HG02571 (cell line): ENCODE data around the gene SRBD1.

Source experiments
- ATAC-seq: cut with Tn5 transposase; IDR thresholded peaks from one replicate; pipeline ENCODE4 v1.9.1; 2021; ENCODE audit warnings: mild to moderate bottlenecking, moderate library complexity; ENCODE audit not compliant: unreplicated experiment

Gene SRBD1

DNA sequence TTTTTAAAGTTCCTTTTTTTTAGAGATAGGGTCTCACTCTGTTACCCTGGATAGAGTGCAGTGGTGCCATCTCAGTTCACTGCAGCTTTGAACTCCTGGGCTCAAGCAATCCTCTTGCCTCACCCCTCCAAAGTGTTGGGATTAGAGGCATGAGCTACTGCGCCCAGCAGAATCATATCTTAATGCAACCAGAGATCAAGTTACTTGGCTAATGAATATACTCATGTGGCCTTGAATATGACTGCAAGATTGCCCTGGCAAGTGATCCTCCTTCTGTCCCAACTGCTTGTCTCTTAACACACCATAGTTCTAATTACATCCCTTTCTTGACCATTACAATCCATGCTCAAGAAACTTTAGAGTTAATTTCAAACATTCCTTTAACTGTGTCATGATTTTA is 133.5 kb downstream of the SRBD1 start:
- ATAC-seq, result no peak

DNA sequence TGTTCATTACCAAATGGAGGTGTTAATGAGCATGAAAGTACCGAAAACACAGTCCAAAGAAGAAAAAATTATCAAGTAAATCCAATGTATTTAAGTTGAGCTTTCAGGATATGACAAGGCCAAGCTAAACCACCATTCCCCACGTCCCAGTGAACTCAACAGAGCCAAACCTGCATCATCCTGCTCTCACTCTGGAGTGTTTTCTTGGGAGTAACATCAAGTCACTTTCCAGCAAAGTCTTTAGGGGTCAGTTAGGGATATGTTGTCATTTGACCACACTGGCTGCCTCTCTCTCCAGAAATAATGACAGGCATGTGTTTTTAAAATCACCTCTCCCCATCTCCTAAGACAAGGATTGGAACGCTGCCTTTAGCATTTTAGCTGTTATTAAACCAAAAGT is 140.5 kb downstream of the SRBD1 start:
- no peak for ATAC-seq

DNA sequence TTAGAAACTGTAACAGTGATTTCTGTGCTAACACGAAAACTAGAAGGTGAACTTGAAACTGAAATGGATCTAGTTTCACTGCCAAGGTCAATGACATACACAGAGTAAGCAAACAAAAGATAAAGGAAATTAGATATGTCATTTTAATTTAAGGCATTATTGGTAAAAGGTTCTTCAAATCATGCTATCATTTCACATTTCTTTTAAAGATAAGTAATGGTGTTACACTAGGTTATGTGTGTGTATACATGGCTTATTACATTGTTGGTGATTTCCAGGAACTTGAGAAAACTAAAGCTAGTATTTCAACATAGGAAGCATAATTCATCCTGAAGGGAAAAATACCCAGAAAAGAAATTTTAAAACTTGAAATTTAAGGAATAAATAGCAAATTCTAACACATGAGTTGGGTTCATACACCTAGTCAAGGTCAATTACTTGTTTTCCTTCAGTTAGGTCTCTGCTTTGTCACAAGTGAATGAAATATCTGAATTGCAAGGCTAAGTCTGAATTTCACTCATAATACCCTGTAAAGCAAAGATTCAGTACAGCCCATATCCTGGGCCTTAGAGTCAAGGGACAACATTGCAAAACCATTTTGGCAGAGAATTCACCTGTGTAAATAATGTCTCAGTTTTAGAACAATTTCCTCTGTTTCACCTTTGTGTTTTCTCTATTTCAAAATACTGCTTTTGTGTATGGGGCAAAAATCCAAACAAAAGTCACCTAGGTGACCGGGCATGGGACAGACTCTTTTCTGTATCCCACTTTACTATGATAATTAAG is 141.6 kb downstream of the SRBD1 start:
- ATAC-seq, result no peak

DNA sequence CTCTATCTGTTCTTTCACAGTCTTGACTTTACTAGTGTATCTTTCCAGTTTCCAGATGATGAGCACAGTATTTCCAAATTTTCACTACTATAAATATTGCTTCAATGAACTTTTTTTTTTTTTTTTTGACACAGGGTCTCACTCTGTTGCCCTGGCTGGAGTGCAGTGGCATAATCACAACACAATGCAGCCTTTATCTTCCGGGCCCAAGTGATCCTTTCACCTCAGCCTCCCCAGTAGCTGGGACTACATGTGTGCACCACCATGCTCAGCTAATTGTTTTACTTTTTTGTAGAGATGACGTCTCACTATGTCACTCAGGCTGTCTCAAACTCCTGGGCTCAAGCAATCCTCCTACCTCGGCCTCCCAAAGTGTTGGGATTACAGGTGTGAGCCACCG is 142.8 kb downstream of the SRBD1 start:
- ATAC-seq, result no peak

DNA sequence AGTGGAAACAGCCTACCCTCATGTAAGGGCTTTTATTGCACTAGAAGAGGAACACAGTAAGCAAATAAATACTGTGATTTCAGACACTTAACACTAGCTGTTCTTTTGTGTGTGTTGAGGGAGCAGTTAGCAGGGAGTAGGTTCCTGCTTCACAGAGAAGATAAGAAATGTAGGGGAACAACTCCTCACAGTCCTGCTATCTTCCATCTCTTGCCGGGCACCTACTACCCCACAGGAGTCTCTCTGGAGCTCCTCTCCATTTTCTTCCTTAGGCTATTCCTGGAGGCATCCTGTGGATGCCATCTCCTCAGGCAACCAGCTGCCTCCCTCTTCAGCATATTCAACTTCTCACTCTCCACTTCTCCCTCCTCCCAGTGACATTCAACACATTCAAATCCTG is 145.0 kb downstream of the SRBD1 start:
- ATAC-seq, result no peak

DNA sequence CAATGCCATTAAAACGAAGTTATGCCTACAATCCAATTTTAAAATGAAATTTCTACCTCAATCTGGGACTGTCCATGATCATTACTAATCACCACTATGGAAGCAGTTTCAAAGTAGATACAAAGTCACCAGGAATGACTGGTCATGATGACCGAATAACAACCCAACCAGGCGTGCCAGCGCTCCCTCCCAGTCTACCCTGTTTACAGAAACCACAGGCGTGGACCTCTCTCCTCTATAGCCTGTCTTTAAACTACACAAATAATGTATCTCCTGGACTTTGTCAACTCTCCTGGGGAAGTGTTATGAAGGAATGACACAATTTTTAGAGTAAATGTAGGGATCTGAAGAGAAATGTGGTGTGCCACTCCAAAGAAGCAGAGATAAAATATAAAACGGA is 150.2 kb downstream of the SRBD1 start:
- no peak for ATAC-seq

DNA sequence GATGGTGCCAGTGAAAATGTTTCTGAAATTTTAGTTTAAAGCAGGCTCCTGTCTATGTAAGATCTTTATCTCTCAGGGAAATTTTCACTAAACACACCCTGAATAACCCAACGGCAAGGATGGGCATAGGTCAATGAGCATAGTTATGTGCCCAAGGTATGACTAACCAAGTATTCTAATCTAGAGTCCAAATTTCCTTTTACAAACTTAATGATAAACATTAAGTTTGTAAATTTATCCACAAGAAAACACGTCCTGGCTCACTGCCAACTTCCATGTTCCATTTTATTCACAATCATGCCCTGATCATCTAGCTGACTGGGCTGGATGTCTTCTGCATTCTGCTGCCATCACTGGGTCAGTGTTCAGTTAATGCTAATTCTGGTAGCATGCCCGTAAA is 151.2 kb downstream of the SRBD1 start:
- ATAC-seq, result no peak

DNA sequence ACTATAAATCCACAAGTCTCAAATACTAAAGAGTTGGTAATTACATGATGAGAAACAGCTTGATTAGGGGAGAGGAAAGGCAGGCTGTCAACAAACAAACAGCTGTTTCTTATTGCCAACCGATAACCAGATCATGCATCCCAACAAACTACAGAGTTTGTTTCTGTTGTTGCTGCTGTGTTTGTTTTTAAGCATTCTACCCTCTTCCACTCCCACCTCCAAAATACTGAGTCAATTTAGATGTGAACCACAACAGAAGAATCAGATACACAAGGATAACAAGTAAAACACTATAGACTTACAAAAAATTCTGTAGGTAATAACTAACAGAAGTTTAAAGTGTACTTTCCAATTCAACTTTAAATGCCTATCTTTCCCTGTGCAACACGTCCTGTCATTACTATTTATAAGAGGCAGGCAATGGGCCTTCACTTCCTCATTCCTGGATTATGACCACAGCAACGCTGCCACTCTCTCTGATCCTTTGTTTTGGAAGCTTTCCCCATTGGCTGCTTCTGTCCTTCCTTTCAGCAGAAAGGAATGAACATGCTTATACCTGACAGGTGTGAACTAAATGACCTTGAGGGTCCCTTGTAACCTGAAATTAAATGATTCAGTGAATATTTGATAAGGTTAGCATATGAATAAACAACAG is 152.0 kb downstream of the SRBD1 start:
- no peak for ATAC-seq

DNA sequence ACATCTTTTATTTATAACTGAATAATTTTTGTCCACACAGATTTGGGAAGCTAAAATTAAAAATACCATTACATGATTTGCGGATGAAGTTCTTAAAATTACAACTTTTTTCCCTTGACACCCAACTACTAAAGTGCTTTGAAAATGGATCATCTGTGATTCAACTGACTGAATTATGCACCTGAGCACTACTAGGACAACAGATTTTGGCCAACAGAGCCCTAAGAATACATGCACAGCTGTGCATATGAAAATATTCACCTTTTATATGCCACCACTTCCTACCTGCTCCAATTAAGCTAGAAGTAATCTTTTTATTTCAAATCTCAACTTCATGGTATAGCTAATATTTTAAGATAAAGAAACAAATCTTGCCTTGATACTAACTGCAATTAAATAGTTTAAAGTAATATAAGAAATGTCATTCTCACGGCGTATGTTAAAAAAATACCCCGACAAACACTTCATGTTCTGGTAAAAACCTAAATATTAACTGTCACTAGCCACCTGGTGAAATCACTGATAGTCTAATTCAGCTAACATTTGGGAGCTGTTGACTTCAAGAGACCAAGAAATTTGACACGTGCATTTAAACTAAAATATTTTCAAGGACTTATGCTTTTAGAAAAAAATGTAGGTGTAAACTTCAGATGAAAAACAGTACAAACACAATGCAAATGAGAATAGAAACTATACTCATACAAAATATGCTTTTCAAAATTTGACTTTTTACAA is 153.7 kb downstream of the SRBD1 start:
- no peak for ATAC-seq

DNA sequence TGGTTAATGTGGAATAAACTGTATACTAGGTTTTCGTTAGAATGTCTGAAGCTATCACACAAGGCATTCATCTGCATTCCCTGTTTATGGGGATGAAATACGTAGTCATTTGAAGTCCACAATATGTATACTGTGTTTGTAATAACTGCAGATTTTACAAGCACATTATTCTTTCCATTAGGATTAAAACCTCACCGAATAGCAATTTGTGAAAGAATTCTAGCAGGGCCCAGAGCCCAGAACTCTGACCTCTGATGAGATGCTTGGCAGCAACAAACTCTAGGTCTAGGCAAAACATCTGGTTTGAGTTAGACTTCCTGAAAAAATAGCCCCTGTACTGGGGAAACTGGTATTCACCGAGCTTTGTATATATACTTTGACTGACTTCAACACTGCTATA is 158.2 kb downstream of the SRBD1 start:
- ATAC-seq, result no peak

DNA sequence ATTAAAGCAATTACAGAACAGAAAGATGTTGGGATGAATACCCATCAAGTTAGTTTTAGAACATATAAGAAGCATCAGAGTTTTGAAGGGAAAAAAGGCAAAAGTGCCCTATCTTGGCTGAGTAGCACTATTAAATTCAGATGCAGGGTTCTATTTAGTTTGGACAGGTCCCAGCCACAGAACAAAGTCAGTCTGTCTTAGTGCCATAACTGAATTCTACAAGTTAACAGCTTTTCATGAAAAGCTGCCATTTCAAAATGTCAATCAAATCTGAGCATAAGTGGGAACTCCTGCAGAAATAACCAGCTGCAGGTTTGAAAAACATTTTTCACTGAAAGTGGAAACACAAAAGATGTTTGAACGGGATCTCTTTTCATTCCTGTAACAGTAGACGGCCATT is 160.4 kb downstream of the SRBD1 start:
- no peak for ATAC-seq

DNA sequence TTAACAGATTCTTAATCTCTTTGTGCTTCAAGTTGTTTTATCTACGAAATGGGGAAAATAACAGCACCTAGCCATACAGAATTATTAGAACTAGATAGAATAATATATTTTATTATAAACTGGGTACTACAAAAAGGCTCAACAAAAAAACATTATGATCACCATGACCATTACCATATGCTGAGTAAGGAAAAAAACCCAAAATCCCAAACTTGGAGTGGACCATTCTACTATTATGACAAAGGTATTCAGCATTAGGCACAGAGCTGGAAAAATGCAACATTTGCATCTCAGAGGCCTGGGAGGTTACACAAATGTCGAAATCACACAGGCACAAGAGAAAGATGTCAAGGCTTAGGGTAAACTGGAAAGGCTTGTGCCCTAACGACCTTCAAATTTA is 162.8 kb downstream of the SRBD1 start:
- ATAC-seq, result no peak

DNA sequence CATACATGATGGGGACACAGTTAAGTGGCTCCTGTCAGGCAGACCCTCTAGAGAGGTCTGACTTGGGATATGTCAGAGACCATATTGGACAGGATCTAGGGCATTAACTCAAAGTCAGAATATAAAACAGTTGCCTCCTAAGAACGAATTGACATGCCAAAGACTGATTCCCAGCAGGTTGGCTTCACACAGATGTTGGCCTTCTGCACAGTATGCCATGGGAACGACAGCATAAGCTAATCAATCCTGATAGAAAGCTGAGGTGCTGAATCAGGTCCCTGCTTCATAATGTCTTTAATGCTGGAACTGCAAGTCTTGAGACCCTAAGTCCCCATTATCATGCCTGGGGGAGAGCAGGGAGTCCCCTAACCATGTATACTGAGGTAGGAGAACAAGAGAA is 165.1 kb downstream of the SRBD1 start:
- no peak for ATAC-seq

DNA sequence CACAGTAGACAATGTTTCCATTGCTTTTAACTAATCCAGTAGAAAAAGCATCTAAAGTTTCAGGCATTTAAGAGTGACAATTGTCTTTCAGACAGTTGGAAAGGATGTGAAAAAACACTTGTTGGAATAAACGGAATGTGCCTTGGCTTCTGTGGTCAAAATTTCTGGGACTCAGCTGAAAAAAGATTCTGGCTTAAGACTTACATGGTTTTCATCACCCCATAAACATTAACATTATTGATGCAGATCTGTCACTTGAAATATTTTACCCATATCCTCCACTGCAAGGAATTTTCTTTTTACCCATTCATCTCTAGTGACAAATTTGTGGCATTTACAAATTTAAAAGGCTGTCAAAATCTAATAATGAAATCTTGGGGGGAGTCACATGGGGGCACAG is 166.0 kb downstream of the SRBD1 start:
- ATAC-seq, result no peak

DNA sequence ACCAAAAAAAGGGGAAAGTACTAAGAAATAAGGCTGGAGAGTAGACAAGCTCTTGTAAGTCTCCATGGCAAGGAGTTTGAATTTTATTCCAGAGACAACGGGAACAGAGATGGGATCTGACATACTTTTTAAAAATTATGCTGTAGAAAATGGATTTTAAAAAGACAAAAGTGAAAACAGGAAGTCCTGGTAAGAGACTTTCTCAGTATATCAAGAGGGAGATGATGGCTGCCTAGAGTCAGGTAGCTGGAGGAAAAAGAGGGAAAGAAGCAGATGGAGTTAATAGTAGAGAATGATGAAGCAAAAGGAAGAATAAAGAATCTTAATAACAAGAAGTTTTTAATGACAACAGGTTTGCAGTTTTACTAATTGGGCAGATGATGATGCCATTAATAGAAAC is 168.1 kb downstream of the SRBD1 start:
- ATAC-seq, result no peak

DNA sequence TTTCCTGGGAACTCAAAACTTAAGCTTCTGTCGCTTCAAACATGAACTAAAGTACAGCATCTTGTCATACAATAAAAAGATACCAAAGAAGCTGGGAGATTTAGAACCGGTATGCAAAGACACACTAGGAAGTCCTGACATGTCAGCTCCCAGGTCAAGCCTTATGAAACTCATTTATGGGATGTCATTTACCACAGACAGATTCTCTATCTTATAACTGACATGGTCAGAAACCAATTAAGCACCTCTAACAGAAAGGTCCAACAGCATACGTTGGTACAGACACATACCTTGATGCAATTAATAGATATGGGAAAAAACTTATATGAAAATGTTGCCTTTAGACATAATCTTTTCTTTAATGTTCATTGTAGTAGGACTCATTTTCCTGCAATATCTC is 169.0 kb downstream of the SRBD1 start:
- no peak for ATAC-seq

DNA sequence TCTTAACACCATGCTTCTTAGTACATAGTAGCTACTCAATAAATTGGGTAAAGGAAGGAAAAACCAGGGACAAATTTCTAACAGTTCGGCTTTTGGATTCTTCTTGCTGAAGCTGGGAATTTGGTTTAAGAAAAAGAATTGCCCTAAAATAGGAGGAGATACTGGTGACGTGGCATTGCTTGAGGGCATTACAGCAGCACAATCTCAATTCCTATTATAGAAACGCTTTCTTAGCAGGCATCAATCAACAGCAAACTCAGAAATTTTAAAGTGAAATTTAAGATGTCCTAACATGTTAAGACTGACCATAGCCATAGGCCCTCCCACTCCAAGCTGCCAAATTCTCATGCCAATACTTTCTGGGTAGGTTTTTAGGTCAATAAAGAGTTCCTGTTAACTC is 169.5 kb downstream of the SRBD1 start:
- no peak for ATAC-seq

DNA sequence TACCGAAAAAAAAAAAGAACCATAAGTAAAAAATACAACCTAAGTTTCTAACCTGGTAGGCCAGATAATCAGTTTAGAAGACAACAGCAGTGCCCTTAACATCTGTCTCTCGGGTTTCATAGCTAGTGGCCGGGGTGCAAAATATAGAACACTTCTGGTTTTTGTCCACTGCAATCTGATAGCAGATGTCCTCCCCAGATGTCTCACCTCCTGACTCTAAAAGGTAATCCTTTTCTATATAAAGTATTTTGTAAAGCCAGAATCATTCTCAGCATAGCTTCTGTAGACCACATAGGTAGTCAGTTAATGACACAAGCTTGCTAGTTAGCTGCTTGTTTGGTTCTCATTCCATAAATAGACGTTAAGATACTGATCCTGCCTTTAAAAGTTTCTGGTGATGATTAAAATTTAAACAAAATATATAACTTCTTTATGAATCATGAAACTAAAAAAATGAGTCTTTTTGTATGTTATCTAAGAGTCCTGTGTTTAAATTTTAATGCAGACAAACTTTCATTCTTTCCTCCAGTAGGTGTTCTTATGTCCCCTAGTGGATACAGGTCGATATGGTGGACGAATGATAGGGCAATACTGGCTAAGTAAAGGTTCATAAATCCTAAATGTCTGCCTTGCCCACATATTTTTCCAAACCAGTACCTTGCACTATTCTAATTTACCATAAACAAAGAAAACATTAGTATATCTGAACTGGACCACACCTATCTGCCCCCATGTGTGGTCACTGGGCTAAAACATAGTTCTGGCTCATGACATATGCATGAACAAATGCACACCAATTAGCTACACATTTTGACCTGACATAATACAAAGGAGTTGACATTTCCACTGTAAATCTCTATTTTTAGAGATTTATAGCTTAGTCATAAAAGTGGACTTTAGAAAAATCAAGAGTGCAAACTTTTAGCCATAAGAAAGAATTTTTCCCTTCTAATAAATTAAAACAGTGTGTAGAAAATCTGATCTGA is 171.0 kb downstream of the SRBD1 start:
- ATAC-seq, result peak; percentile 59

DNA sequence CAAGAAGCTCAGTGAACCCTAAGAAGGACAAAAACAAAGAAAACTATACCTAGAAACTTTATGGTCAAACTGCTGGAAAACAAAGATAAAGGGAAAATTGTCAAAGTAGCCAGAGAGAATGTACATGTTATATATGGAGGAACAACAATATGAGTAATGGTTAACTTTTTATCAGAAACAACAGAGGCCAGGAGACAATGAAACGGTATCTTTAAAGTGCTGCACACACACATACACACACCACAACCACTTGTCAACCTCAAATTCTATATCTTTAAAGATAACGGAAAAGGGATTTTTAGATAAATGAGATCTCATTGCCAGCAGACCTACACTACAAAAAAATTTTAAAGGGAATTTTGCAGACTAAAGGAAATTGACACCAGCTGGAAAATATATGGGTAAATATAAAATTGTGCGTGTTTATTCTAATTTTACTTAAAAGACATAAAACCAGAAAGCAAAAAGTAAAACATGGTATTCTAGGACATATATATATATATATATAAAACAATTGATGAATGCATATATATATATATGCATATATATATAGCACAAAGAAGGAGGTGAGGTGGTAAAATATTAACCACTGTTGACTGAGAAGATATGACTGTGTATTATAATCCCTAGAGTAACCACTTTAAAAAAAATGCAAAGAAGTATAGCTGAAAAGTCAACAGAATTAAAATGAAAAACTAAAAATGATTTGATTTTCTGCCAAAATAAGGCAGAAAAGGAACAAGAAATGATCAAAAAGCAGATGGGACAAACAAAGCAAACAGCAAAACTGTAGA is 172.0 kb downstream of the SRBD1 start:
- ATAC-seq, result no peak

DNA sequence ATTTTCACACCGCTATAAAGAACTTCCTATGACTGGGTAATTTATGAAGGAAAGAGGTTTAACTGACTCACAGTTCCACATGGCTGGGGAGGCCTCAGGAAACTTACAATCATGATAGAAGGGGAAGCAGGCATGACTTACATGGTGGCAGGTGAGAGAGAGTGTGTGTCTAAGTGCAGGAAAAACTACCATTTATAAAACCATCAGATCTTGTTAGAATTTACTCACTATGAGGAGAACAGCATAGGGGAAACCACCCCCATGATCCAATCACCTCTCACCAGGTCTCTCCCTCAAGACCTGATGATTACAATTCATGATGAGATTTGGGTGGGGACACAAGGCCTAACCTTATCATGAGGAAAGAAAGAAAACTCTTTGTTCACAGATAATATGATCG is 174.6 kb downstream of the SRBD1 start:
- no peak for ATAC-seq
